OCI-M1 (cell line): ENCODE measurements around the gene AQP6.

Source experiments
- DNase-seq: peaks from one replicate; lab custom pipeline; 2025; lab: John Stamatoyannopoulos, UW

AQP6 gene

DNA sequence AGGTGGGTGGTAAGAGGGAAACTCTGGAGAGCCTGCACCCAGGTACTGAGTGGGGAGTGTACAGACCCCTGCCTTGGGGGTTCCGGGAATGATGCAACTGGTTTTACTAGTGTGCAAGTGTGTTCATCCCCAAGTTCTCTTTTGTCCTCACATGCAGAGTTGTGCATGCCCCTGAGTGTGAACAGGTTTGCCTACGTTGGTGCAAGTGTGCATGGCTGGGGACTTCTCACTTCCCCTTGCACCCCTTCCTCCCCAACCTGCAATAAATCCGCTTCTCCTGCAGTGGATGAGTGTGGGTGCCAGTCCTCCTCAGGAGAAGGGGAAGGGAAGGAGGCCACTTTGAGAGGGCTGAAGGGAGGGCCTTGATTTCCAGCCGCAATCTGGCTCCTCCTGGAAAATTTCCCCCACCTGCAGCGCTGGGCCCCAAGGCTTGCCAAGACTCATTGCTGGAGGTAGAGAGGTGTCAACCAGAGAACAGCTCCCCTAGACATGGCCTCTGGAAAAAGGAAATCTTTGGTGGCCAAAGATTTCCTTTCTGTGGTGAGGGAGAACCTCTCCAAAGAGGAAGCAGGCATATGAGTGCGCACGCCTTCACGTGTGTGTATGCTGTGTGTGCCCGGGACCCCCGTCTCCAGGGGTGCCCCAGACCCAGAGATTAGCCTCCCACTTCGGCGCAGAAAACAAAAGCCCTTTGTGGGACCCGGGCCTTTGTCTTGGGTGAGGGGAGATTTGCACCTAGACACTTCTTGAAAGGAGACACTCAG, 16.7 kb upstream of the AQP6 start:
- DNase-seq: no peak

GRCh38 chr12:49956663-49957569, 15.8 kb upstream of the AQP6 start:
- no peak for DNase-seq

DNA sequence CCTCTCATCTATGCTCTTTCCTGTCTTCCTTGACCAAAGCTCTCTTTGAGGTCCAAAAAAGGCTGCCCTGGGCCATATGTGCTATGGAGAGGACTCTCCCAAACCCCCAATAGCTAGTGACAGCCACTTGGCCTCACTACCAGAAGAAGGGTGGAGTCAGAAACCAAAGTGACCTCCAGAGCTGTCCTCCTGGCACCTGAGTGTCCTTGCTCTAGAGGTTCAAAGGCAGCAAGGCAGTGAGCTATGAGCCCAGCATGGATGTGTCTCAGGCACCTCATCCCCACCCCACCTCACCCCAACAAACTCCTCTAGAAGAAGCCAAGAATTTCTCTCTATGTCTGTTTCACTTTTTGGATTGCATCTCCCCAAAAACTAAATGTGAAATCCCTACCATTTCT, 15.2 kb upstream of the AQP6 start:
- no peak for DNase-seq

DNA sequence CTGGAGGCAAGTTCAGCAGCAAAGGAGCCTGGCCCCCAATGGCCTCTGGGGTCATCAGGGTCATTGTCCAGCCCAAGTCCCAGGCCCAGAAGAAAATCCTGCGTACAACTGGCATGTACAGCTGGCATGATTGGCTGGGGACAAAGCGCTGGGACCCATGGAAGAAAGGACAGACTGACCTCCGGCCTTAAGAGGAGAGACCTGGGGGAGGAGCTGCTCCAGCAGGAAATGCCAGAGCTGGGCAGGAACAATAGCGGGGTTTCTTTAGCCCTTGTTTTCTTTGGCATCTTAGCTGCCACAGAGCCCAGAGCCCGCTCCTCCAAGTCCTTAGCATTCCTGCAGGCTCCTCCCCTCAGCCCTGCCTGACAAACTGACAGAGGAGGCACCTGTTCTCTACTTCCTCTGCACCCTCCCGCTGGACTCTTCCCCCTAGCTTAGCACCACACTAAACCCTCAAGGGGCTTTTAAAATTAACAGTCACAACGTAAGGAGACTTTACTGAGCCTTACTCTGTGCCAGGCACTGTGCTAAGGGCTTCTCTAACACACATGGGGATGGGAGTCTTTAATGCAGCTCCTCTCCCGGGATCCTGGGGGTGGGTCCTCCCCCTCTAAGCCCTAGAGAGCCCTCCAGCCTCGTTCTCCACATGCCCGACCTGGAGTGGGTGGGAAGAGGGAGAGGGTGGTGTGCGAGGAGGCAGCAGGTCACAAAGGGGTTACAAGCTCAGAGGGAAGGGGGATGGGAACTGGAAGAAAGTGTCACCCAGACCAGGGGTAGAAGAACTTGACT, 12.9 kb upstream of the AQP6 start:
- no peak for DNase-seq

- no peak for DNase-seq
Measured at GRCh38 chr12:49960474-49961110, 12.2 kb upstream of the AQP6 start.

DNA sequence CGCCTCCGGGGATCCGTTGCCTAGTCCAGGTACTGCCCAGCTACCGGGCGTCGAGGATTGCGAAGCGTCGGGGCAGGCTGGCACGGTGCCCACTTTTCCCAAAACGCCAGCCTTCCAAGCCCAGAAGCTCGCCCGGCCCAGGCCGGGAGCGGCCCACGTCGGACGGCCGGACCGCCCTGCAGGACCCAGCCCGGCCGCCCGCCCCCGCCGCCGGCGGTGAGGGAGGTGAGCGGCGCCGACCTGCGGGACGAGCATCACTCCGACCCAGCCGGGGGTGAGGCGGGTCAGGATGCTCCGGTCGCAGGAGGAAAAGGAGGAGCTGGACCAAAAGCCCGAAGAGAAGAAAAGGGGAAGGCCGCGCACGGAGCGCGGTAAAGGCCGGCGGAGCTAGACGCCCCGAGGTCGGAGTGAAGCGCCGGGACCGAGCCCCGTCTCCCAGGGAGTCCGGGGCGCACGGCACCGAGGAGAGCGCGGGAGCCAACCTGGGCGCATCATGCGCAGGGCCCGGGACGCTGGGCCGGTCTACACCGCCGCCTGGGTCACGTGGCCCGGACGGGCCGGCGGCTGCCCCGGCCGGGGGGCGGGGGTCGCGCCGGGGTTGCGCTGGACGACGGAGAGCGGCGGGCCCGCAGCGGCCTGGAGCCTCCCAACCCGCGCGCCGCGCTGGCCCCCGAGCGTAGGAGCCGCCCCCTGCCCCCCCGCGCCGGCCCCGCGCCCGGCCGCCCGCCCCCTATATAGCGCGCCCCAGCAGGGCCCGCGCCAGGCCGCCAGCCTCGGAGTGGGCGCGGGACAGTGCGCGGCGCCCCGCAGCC, 11.4 kb upstream of the AQP6 start, which contains the start of gene AQP5:
Gene AQP5 (plus strand): TSS at position 762 of the 812 bp plus-strand sequence. CDS start 146 bp downstream, outside the sequence.
- no peak for DNase-seq

- no peak for DNase-seq
Measured at GRCh38 chr12:49961993-49962764, 10.6 kb upstream of the AQP6 start.

- no peak for DNase-seq
Measured at GRCh38 chr12:49962861-49963765, 9.6 kb upstream of the AQP6 start.

- DNase-seq: no peak
Measured at GRCh38 chr12:49963976-49964815, 8.6 kb upstream of the AQP6 start.

GRCh38 chr12:49964849-49965624, 7.7 kb upstream of the AQP6 start:
- DNase-seq: no peak

- DNase-seq: no peak
Measured at GRCh38 chr12:49965836-49966235, 6.9 kb upstream of the AQP6 start.

DNA sequence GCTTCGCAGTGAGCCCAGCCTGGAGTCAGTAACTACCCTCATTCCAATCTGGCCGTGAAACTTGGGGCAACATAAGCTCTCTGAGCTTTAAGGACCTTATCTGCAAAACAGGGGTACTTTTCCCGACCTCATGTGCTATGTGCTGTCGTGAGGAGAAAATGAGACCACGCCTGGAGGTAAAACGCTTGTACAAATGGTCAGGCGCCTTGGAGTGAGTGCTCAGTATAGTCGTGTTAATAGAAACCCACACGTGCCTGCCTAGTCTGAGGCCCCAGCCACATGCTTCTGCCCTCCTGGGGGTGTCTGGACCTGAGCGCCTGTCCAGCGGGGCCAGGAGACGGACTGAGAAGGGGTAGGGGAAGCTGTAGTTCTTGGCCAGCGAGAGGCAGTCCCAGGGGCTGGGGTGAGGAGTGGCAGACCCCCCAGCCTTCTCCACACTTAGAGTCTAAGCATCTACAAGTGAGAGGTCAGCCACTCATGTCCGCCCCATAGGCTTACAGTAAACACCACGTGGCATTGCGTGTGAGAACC, 6.2 kb upstream of the AQP6 start:
- peak; percentile 33 for DNase-seq

- peak; percentile 91 for DNase-seq
Measured at GRCh38 chr12:49967042-49967776, 5.5 kb upstream of the AQP6 start.

DNA sequence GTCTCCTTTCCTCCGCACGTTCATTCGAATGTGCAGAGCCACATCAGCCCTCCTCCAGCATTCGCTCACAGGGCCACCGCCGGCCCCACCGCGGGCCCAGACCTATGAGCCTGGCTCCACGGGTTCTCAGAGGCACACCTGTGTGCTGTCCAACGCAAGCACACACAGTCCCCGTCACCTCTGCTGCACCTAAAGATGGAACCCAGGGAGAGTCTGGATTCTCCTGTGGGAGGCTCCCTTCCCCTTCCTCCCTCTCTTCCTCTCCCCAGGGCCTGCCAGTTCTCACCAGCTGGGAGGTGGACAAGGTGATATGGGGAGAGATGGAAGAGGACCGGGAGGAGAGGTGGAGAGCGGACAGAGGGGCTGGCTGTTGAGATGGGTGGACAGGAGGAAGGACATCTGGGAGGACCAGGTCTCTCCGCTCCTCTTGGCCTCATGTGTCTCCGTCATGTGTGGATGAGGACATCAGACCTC, 4.9 kb upstream of the AQP6 start:
- no peak for DNase-seq

DNA sequence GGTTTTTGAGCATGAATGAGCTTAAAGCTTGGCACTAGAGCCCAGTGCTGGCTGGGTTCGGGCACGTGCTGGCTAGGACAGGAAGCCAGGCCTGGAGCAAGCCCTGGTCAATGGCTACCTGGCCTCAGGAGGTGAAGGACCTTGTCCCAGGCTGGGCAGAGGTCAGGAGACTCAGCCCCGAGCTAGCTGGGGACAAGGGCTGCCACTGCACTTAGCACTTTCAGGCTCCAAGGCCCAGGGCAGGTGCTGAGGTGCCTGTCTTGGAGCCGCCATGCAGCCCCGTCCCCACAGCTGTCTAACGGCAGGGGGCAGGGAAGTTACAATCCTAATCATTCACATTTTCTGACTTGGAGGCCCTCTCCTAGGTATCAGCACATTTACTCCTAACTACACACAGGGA, 4.3 kb upstream of the AQP6 start:
- no peak for DNase-seq

DNA sequence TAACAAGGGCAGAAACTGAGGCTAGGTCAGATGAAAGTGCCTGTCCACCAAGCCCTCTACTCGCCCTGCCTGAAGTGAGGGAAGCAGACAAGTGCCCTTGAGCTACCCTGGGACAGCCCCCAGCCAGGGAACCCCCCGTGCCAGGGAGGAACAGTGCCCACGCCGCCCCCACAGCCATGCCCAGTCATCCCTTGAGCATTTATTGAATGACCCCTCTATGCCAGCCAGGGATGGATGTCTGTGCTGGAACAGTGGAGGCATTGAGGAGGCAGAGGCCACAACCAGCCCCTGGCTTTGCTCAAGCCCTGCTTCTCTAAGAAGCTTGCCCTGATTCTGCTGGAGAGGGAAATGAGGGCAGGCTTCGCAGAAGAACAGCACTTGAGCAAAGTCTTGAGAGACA, 3.7 kb upstream of the AQP6 start:
- no peak for DNase-seq
